Activated B cell treated with CpG ODN at 0.5 μM for 24 hours (primary cell): ENCODE measurements around the gene MRGPRF. TPM values are rescaled to one million over a fixed set of nuclear protein-coding genes. Genes with fewer than 3 reads are reported as not detected.

Source experiments
- ATAC-seq: fragments of 200-7000 bp; cut with Tn5 transposase; one replicate; pipeline ENCODE4 v1.10.0; 2021; ENCODE audit warnings: low read depth, mild to moderate bottlenecking, moderate library complexity
- CTCF ChIA-PET: fragments of 350-600 bp; sonication (Branson Sonifier 250); formaldehyde crosslinking; loops from one replicate; lab custom pipeline; 2021; ENCODE audit warnings: antibody characterized with exemption; lab: Charles Lee
- POLR2A ChIA-PET: fragments of 350-600 bp; sonication (Branson Sonifier 250); formaldehyde crosslinking; loops from one replicate; lab custom pipeline; 2021; ENCODE audit warnings: antibody characterized with exemption; lab: Charles Lee
- DNase-seq: peaks from one replicate; pipeline ENCODE4 v3.0.0; 2022
- H3K27ac Mint-ChIP-seq: one replicate; pipeline ENCODE4 v1.8.0; 2020; ENCODE audit warnings: mixed read lengths
- H3K27me3 Mint-ChIP-seq: one replicate; pipeline ENCODE4 v1.8.0; 2021; ENCODE audit warnings: mixed read lengths
- H3K36me3 Mint-ChIP-seq: one replicate; pipeline ENCODE4 v1.8.0; 2021; ENCODE audit warnings: low read depth, mixed read lengths
- H3K4me1 Mint-ChIP-seq: one replicate; pipeline ENCODE4 v1.8.0; 2021; ENCODE audit warnings: mixed read lengths
- H3K4me3 Mint-ChIP-seq: one replicate; pipeline ENCODE4 v1.8.0; 2020; ENCODE audit warnings: mild to moderate bottlenecking, mixed read lengths
- H3K9me3 Mint-ChIP-seq: one replicate; pipeline ENCODE4 v1.8.0; 2020; ENCODE audit warnings: mixed read lengths
- intact Hi-C: fragments of 100-400 bp; cut with micrococcal nuclease; formaldehyde crosslinking; loops from one replicate; pipeline ENCODE4 v1.15.1; 2024
- total RNA-seq: library from RNA; stranded (reverse); gene quantifications from 2 replicates; pipeline ENCODE4 v1.2.3, GENCODE V29; 2022
- TF ChIP-seq, protein P1 (sequence below): fragments of 200-600 bp; IDR thresholded peaks from one replicate; pipeline ENCODE4 v1.8.0; 2022; ENCODE audit warnings: antibody characterized with exemption, mild to moderate bottlenecking

Gene MRGPRF
- total RNA-seq, 1 donor from 2014 or later: not detected

DNA sequence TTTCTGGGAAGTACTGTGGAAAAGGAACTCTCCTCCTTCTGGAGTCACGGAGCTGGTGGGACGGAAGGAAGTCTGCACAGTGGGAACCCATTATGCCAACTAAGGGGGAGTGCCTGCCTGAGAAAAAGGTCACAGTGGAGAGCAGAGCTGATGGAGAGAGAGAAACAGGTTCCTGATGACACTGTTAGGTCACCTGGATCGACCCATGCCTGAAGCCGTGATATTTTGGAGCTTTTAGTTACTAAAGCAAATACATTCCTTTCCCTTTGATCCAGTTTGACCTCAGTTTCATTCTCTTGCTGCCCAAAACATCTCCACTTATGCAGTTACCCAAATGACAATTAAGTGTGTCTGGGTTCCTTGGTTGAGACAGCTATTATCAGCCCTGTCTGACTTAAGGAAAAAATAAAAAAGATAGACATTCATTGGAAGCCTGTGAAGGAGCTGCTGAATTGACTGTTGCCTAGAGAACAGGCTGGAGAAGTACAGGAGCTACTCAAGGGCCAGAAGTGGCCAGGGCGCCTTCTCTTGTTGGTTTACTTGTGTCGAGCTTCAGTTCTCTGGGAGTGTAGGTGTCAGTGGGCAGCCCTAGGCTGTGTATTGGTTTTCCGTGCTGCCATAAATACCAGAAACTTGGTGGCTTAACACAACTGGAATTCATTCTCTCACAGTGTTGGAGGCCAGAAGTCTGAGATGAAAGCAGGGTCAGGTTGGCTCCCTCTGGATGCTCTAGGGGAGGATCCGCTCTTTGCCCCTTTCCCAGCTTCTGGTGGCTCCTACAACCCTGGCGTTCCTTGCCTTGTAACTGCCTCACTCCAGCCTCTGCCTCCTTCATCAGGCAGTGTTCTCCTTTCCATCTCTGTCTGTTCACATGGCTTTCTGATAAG lies 45.9 kb downstream of the MRGPRF start:
- DNase-seq: no peak
- H3K36me3 Mint-ChIP-seq: no peaks in the 10 kb centered on the region
- H3K4me1 Mint-ChIP-seq: peaks cover 7% of the 10 kb centered on the region
- H3K9me3 Mint-ChIP-seq: no peaks in the 10 kb centered on the region
- intact Hi-C loops: no loop called here
- TF ChIP-seq, protein P1, sequence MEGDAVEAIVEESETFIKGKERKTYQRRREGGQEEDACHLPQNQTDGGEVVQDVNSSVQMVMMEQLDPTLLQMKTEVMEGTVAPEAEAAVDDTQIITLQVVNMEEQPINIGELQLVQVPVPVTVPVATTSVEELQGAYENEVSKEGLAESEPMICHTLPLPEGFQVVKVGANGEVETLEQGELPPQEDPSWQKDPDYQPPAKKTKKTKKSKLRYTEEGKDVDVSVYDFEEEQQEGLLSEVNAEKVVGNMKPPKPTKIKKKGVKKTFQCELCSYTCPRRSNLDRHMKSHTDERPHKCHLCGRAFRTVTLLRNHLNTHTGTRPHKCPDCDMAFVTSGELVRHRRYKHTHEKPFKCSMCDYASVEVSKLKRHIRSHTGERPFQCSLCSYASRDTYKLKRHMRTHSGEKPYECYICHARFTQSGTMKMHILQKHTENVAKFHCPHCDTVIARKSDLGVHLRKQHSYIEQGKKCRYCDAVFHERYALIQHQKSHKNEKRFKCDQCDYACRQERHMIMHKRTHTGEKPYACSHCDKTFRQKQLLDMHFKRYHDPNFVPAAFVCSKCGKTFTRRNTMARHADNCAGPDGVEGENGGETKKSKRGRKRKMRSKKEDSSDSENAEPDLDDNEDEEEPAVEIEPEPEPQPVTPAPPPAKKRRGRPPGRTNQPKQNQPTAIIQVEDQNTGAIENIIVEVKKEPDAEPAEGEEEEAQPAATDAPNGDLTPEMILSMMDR: no peak
- CTCF ChIA-PET: no interaction called here
- peaks cover 11% of the 10 kb centered on the region for H3K27me3 Mint-ChIP-seq
- H3K27ac Mint-ChIP-seq: no peak overlapping the region
- no peak for ATAC-seq
- H3K4me3 Mint-ChIP-seq: no peak overlapping the region
- POLR2A ChIA-PET: no interaction called here

DNA sequence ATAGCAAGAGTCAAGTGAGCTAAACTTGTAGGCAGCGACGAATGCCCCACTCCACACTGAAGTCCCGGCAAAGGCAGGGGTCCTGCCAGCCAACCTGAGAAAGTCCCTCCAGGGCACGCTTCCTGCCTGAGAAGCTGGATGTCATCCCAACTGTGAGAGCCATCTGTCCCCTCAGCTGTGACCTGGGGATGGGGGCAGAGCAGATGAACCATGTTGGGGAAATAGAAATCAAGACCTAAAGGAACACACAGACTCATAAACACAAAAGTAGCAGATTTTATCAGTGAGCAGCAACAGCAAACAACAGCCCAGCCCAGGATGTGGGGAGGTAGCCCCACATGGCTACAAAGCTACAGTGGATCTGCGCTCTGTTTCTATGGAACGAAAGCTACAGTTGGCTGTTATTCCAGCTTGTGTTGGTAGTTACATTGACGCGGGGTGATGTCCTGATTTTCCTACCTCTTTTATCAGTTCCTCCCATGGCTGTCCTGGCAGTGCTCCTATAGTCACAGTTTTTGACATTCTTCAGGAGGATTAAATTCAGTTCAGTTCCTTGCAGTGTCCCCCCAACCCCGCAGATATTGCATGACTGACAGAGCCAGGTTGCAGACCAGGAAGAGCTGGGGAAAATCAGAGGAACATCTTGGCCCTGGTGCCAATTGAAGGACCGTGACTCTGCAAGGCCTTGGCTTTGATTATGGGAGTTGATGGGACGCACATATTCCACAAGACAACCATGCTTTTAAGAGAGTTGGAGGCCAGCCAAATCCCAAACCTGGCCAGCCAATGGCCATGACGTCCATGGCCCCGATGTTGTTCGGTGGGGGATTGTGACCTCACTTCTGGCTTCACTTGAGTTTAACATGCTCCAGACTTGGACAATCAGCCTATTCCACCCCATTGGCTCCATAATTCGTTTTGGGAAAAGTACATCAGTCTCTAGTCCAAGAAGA lies 46.9 kb downstream of the MRGPRF start:
- Mint-ChIP-seq H3K27ac (no peak overlapping the region), H3K9me3 (no peaks in the 10 kb centered on the region), H3K36me3 (no peaks in the 10 kb centered on the region), H3K4me3 (no peak overlapping the region), H3K4me1 (peaks cover 7% of the 10 kb centered on the region), H3K27me3 (peaks cover 9% of the 10 kb centered on the region)
- TF ChIP-seq, protein P1: no peak
- no peak for DNase-seq
- POLR2A ChIA-PET: no interaction called here
- ATAC-seq: no peak
- intact Hi-C loops: no loop called here
- CTCF ChIA-PET: no interaction called here

DNA sequence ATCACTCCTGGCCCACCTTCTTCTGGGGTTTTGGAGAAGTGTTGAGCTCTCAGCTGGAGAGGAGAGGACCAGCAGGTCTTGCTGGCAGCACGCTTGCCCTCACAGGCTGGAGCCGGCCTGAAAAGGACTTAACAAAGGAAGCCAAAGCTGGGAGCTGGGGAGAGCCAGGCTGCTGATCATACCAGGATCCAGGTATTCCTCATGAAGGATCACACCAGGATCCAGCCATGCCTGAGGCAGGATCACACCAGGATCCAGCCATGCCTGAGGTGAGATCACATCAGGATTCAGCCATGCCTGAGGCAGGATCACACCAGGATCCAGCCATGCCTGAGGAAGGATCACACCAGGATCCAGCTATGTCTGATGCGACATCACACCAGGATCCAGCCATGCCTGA lies 49.3 kb downstream of the MRGPRF start:
- ChIA-PET CTCF (no interaction called here), POLR2A (no interaction called here)
- ATAC-seq (no peak), DNase-seq (no peak)
- no peaks in the 10 kb centered on the region for H3K36me3 Mint-ChIP-seq
- intact Hi-C loops: no loop called here
- H3K27me3 Mint-ChIP-seq: peaks cover 4% of the 10 kb centered on the region
- H3K27ac Mint-ChIP-seq: no peak overlapping the region
- H3K4me3 Mint-ChIP-seq: no peak overlapping the region
- H3K9me3 Mint-ChIP-seq: no peaks in the 10 kb centered on the region
- H3K4me1 Mint-ChIP-seq: peaks cover 7% of the 10 kb centered on the region
- TF ChIP-seq, protein P1: no peak

DNA sequence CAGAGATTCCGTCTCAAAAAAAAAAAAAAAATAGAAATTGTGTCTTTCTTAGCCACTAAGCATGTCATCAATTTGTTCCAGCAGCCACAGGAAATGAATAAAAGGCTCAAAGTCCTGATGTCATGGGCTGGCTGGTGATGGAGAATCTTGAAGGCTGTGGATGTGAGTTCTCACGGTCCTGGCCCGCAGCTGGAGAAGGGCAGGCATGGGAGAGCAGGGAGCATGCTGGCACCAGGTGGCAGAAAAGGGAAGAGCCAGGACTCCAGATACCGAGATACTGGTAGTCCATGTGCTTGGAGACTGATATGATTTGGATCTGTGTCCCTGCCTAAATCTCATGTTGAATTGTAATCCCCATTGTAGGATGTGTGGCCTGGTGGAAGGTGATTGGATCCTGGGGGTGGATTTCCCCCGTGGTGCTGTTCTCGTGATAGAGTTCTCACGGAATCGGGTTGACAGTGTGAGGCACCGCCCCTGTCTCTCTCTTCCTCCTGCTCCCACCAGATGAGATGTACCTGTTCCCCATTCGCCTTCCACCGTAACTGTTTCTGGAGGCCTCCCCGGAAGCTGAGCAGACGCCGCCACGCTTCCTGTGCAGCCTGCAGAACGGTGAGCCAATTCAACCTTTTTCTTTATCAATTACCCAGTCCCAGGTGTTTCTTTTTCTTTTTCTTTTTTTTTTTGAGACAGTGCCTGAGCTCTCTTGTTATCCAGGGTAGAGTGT lies 50.4 kb downstream of the MRGPRF start:
- no peak for DNase-seq
- ChIA-PET POLR2A (interaction anchor here (0.6 to 0.7 kb wide), 2 partner anchors 14 to 23 kb away, joined by 3 to 4 read pairs; no protein-coding TSS in a partner anchor), CTCF (no interaction called here)
- H3K27ac Mint-ChIP-seq: no peak overlapping the region
- H3K9me3 Mint-ChIP-seq: no peaks in the 10 kb centered on the region
- intact Hi-C loops: no loop called here
- peak; percentile 60 for ATAC-seq
- H3K4me1 Mint-ChIP-seq: peaks cover 7% of the 10 kb centered on the region
- H3K36me3 Mint-ChIP-seq: no peaks in the 10 kb centered on the region
- H3K27me3 Mint-ChIP-seq: peaks cover 4% of the 10 kb centered on the region
- TF ChIP-seq, protein P1: no peak
- H3K4me3 Mint-ChIP-seq: peak overlapping the region; percentile 46
